Activated CD4-positive, alpha-beta T cell treated with anti-CD3 and anti-CD28 coated beads, Interleukin-2, amount 50 U/mL, for 4 hours (primary cell): ENCODE data around the gene ACER2.

Experiments used
- DNase-seq, 2 experiments: peaks; one replicate each; pipeline ENCODE4 v3.0.0-alpha.2; 2020

Gene ACER2

GRCh38 chr9:19456996-19457692, 48.3 kb downstream of the ACER2 start:
- peak; percentile 17 to 35 for DNase-seq

GRCh38 chr9:19457693-19458009, 48.8 kb downstream of the ACER2 start:
- DNase-seq, result no peak

DNA sequence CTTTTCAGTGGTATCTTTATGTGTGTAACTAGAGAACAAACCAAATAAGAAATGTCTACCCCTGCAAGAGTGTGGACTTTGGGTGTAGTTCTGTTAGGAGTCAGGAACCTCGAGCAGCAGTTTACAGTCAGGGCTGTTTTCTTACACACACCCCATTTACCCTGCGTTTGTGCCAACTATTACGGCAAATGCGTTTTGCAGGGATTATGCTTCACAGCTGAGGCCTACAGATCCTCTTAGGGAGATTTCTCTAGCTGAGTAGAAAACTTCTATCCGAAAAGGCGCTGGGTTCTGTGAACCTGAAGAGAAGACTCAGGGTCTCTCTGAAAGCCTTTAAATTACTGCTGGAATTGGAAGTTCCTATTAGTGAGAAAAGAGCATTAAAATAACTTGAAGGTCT, 51.4 kb downstream of the ACER2 start:
- no peak for DNase-seq

GRCh38 chr9:19461135-19461534, 52.3 kb downstream of the ACER2 start:
- DNase-seq, result no peak

GRCh38 chr9:19464061-19464763, 55.4 kb downstream of the ACER2 start:
- DNase-seq, result no peak

- DNase-seq, result peak; percentile 62 to 63
Observed at GRCh38 chr9:19464764-19465585, 56.2 kb downstream of the ACER2 start.

- no peak for DNase-seq
Observed at GRCh38 chr9:19465586-19466279, 56.9 kb downstream of the ACER2 start.

- no peak for DNase-seq
Observed at GRCh38 chr9:19466280-19466639, 57.5 kb downstream of the ACER2 start.

GRCh38 chr9:19469271-19469670, 60.5 kb downstream of the ACER2 start:
- DNase-seq, result no peak

- DNase-seq, result no peak
Observed at GRCh38 chr9:19470567-19470966, 61.8 kb downstream of the ACER2 start.

- DNase-seq, result no peak
Observed at GRCh38 chr9:19470981-19471650, 62.3 kb downstream of the ACER2 start.

DNA sequence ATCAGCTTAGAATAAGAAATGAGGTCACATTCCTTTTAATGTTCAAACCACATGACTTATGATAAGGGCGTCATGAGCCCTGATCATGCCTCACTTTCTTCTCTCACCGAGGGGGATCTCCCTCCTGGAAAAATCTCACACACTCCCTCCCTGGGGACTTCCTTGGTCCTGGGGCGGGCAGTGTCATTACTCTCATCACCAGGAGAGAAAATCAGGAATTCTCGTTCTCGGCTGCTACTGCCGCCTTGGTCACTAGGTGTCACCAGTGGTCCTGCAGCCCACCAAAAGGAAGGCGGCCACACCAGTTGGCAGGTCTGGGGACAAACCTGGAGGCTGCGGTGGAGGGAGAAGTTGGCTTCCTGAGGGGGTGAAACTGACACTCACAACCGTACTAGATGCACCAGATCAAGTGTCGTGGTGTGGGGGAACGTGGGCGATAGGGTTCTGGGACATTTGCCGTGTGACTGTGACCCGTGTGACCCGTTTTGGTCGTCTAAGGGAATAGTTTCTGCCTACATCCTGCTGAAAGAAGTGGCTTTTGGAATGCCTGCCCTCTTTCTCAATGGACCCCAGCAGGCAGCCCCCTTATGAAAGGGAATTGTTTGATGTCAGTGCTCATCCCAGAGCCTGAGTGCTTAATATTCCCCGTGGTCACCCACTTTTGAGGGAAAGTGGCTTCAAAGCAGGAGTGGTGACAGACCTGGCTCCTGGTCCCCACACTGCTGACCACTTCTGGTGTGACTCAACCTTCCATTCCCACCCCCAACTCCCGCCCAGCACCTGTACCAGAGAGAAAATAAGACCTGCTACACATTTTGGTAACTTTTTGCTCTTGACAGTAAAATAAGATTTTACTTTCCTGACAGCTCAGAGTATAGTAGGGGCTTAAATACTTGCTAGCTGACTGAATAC, 63.2 kb downstream of the ACER2 start:
- DNase-seq, result peak; percentile 27 to 51

GRCh38 chr9:19473605-19474004, 64.8 kb downstream of the ACER2 start:
- no peak for DNase-seq

DNA sequence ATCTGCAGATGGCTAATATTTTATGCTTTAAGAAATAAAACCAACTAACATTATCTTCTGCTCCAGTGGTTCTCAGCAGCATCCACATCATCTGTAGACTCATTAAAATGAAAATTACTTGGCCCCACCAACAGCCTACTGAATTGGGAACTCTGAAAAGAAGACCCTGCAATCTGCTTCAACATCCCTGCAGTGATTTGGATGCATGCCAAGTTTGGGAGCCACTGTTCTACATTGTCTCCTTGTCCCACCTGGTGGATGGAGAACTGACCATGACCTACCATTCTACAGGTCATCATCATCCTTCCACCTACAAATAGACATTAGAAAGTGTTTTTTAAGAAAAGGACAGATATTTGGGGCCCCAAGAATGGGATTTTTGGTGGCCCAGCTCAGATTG, 71.1 kb downstream of the ACER2 start:
- no peak for DNase-seq

DNA sequence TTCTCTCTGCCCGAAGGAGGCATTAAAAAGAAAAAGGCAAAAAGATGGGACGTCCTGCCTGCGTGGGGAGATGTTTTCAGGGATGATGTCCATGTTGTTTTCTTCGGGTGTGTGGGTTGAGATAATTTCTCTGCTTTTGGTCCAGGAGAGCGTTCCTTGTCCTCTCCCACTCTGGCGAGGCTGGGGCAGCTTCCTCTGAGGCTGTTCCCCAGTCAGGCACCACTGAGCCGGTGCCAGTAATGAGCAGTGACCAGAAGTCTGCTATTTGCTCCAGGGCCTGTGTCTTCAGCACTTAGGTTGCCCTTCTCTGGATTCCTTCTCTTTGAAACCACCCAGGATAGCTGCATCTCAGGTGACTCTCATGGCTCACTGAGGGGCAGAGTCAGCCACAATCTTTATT, 71.5 kb downstream of the ACER2 start:
- DNase-seq, result no peak

DNA sequence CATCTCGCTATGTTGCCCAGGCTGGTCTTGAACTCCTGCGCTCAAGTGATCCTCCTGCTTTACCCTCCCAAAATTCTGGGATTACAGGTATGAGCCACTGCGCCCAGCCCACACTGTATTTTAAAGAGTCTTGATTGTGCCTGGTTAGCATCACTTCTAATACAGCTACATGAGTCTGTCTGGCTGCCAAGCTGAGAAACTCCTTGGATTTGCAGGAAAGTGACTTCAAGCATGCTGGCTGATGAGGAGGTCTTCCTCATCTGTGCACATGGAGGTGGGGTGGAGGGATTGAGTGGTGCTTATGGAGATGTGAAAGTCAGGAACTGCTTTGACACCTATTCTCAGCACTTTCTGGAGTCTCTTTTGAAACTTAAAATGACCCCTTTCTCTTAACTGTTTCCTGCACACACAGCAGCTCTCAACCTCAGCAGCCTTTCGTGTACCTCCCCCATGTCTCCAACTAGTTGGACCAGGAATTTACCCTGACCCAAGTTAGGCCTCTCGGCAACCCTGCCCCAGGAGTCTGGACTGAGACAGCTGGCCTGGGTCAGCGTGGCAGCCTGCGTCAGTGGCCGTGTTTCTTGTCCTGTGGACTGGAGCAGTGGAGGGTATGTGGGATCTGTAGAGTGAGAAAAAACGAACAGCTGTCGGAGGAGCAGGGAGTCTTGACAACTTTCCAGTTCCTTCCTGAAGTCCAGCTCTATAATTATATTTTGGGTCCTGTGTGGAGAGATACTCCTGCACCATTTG, 72.5 kb downstream of the ACER2 start:
- no peak for DNase-seq

GRCh38 chr9:19481971-19482404, 73.2 kb downstream of the ACER2 start:
- DNase-seq, result no peak

GRCh38 chr9:19484699-19485098, 75.9 kb downstream of the ACER2 start:
- DNase-seq, result no peak

DNA sequence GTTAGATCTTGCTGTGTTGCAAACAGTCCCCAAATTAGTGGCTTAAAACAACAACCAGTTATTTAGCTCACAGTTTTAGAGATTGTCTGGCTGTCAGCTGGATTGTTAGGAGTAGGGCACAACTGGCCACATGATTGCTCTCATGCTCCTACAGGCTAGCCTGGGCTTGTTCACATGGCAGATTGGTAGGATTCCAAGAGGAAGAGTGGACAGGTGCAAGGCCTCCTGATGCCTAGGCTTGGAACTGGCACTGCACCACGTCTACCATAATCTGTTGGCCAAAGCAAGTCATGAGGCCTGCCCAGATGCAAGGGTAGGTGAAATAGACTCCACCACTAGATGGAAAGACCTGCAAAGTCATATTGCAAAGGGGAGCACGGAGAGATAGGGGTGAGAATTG, 76.4 kb downstream of the ACER2 start:
- DNase-seq, result no peak

DNA sequence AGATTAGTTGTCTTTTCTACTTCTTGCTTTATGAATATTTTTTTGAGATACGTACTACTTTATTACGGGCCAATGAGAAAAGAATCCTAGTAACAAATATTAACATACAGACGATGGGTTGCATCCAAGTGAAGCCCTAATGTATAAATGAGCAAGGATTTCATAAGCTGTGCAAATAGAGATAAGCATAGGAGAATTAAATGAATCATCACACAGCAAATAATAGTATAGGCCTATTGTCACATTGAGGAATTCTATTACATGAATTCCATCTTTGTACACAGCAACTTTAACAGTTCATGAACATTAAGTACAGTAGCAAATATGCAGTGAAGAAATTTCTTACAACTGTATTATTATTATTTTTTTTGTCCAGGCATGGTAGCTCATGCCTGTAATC, 78.0 kb downstream of the ACER2 start:
- DNase-seq, result no peak

GRCh38 chr9:19488721-19489120, 79.9 kb downstream of the ACER2 start:
- DNase-seq, result no peak
